ENCODE measurements around the gene GSDME.
A peak's percentile ranks its signal among the peaks of the same experiment; 100 is the strongest.
"Not testable (repeated sequence)": the region's sequence is repeated elsewhere in the genome, so short reads cannot be mapped to it uniquely, and the experiment has no call there.

GSDME gene

DNA sequence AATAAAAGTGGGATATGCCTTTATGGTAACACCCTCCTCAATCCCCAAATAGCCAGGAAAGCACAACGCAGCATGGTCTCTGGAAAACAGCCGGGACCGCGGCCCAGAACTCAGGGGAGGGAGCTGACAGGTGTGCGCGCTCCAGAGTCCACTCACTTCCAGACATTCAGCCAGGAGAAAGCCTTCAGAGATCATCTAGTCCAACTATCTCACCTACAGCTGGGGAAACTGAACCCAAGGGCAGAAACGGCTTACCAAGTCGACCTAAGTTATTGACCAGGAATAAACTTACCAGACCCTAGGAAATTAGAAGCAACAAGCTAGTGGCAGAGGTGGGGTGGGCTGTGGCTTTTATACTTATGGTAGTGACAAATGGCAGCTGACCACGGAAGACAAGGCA lies 16.4 kb downstream of the GSDME start:
- no peak for DNase-seq

- DNase-seq = no peak
These were observed 18.0 kb downstream of the GSDME start for GRCh38 chr7:24739306-24739705.

GRCh38 chr7:24738577-24738976 lies 18.7 kb downstream of the GSDME start:
- DNase-seq = no peak

- DNase-seq = no peak
These were observed 20.0 kb downstream of the GSDME start for GRCh38 chr7:24737281-24737680.

DNA sequence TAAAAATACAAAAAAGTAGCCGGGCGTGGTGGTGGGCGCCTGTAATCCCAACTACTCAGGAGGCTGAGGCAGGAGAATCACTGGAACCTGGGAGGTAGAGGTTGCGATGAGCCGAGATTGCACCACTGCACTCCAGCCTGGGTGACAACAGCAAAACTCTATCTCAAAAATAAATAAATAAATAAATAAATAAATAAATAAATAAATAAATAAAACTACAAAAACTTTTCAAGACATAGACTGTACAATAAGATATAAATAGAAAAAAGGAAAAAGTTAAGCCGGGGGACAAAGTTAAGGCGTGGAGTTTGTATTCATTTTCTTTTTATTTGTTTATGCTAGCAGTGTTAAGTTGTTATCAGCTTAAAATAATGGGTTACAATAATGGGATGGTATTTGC lies 21.7 kb downstream of the GSDME start:
- not testable (repeated sequence) for DNase-seq

GRCh38 chr7:24734306-24734705 lies 23.0 kb downstream of the GSDME start:
- no peak for DNase-seq

- DNase-seq = no peak
These were observed 23.7 kb downstream of the GSDME start for GRCh38 chr7:24733414-24734060.

DNA sequence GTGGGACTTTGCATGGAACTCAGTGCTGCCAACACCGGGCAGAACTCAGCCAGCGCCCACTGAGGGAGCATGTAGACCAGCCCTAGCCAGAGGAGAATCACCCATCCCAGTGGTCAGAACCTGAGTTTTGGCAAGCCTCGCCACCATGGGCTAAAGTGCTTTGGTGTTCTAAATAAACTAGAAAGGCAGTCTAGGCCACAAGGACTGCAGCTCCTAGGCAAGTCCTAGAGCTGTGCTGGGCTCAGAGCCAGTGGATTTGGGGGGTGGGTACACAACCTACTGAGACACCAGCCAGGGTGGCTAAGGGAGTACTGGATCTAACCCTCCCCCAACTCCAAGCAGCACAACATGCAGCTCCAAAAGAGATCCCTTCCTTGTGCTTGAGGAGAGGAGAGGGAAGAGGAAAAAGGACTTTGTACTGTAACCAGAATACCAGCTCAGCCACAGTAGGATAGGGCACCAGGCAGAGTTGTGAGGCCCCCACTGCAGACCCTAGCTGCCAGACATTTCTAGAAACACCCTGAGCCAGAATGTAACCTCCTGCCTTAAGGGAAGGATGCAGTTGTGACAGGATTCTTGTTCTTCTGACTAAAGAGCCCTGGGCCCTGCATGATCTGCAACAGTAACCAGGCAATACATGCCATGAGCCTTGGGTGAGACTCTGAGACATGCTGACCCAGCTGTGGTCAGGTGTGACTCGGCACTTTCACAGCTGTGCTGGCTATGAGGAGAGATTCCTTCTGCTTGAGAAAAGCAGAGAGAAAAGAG lies 24.4 kb downstream of the GSDME start:
- DNase-seq = no peak

DNA sequence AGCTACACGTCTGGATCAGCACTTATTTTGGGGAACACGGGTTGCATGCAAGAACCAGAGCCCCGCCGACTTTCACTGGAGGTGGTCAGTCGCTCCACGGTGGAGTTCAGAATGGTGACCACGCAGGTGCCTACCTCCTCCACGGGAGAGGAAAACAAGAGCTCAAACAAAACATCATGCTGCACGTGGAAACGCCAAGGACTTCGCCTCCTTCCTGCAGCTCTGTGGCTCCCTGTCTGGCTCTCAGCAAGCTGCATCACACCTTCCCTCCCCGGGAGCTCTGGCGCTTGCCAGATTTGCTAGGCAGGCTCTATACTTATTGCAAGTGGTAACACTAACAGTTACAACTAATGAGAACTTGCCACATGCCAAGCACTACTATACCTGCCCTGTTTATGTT lies 26.0 kb downstream of the GSDME start:
- no peak for DNase-seq

GRCh38 chr7:24730018-24730369 lies 27.3 kb downstream of the GSDME start:
- DNase-seq = no peak

GRCh38 chr7:24729365-24730017 lies 27.8 kb downstream of the GSDME start:
- DNase-seq = no peak

DNA sequence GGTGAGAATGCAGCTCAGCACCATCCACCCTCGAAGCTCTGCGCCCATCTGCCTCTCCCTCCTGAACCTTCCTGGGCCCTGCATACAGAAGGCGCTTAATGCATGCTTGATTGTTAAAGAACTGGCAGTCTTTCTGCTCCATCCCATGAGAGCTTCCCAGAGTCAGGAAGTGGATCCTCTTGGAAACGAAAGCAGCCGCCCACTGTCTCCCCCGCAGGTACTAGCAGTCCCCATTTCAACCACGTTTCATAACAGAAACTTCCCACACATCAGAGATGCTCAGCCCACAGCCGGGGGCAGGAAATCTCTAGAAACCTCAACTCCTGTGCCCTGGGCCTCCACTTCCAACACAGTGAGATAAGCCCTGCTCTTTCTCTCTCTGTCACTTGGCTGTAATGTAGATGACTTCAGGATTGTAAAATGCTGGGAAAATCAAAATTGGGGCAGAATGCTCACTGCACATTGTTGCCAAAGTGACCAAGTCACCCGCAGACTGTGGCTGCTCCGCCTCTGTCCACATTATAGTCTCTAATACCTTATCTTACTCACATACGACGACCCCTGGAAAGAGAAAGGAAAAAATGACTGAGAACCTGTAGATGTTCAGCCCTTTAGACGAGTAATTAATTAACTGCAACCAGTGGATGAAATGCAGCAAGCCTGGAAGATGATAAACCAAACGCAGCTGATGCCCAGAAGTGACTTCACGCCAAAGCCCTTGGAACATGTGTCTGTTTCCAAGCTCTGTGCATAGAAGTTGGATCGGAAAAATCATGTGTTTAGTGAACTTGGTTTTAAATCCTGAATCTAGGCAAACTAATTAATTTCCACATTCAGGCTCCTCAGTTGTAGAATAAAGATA lies 28.5 kb downstream of the GSDME start:
- DNase-seq = no peak

DNA sequence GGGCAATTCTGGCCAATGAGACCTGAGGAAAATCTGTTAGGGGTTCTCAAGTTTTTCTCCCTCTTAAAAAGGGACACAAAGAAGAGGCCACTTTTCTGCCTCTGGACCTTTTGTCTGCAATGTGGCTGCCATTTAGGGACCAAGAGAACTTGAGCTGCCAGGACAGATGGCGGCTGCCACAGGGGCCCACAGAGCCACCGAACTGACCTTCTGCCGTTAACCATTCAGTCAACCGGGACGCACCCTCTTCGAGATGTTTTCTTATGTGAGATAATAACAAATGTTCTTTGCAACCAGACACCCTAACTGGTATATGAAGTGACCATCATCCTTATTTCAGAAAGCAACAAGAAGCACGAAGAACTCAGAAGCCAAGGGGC lies 29.2 kb downstream of the GSDME start:
- no peak for DNase-seq

- DNase-seq = no peak
These were observed 29.8 kb downstream of the GSDME start for GRCh38 chr7:24727154-24728120.

DNA sequence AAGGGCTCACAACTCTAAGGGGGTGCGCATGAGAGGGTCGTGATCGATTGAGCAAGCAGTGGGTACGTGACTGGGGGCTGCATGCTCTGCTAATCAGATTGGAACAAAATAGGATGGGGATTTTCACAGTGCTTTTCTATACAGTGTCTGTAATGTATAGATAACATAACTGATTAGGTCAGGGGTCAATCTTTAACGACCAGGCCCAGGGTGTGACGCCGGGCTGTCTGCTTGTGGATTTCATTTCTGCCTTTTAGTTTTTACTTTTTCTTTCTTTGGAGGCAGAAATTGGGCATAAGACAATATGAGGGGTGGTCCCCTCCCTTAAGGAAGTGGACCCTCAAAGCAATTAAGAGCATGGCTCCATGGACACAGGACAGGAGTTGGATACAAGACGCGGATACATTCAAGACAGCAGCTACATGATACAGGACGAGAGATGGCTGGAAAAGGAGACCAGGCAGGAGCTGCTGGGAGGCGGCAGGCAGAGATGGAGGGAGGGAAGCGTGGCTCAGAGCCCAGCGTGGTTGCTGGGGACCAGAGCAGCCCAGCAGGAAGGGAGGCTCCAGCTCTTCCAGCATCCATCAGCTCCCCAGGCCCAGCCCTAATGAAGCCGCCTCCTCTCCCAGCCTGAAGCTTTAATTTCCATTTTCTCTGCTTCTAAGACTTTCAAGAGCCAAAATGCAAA lies 31.6 kb downstream of the GSDME start:
- no peak for DNase-seq

- no peak for DNase-seq
These were observed 32.6 kb downstream of the GSDME start for GRCh38 chr7:24724451-24725190.

- no peak for DNase-seq
These were observed 34.1 kb downstream of the GSDME start for GRCh38 chr7:24723178-24723530.

GRCh38 chr7:24722386-24723177 lies 34.7 kb downstream of the GSDME start:
- peak in 1 of 2 experiments; percentile 8 for DNase-seq

DNA sequence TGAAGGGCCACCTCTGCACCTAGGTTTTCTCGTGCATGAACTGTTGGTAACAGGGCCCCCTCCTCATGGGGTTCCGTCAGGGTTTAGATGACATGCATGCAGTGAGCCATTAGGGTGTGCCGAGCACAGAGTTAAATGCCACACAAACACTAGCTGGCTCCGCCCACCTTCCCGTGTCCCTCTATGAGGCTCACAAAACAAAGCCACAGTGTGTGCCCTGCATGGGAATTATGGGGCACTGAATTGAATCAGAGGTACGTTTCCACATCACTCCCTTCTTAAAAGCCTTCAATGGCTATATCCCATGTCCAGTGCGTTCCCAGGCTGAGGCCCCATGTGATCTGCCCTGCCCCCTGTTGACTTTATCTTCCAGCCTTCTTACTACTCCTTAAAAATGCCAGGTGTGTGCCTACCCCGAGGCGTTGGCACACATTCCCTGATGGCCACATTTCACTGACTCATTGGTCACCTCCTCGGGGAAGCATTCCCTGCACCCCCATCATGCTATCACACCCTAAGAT lies 35.7 kb downstream of the GSDME start:
- DNase-seq = no peak

DNA sequence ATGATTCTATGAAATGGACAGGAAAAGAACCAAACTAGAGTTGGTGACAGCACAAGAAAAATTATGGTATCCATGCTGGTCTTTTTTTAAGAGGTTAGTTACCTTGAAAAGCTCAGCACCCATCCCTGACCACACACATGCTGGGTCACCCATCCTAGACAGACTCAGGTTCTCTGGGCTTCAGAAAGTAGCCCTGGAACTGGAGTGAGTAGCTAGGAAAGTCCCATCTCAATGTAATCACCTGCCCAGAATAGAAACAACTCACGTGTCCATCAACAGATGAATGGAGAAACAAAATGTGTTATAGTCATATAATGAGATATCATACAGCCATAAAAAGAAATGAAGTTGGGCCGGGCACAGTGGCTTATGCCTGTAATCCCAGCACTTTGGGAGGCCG lies 37.0 kb downstream of the GSDME start:
- no peak for DNase-seq
